H1 (cell line): ENCODE data around the gene MS4A5. TPM values are rescaled to one million over a fixed set of nuclear protein-coding genes. Genes with fewer than 3 reads are reported as not detected.

Experiments used
- TAF7 ChIP-seq: optimal IDR thresholded peaks from 2 replicates; pipeline ENCODE3; 2011; ENCODE audit warnings: low read depth, mild to moderate bottlenecking, inconsistent platforms, low read length, moderate library complexity, borderline replicate concordance
- polyA plus RNA-seq, 7 experiments: library from polyadenylated mRNA; depleted of rRNA in 3 of 7; stranded (reverse) in 5 of 7; unstranded in 2 of 7; fragments of >200 nt in 5 of 7; fragments of 200-250 nt in 2 of 7; gene quantifications; 1 replicate in 5 of 7; 2 replicates in 1 of 7; 4 replicates in 1 of 7; pipeline versions ENCODE4 v1.2.1 to v1.2.3, GENCODE V29; 2011 to 2013; ENCODE audit warnings: missing spikeins in 2 of 7, mixed read lengths in 2 of 7
- total RNA-seq: library from RNA; stranded (reverse); fragmentation: NEBNext Ultra II Directional; extraction: Animal tissue kit (Norgen Biotek cat#: 25700); gene quantifications from 2 replicates; pipeline ENCODE4 v1.2.1, GENCODE V29; 2021

Gene MS4A5
- total and polyA plus RNA-seq, 2 of the 8 experiments (the other 6 are each of a cell fraction or from before 2014, with no cell fraction given): not detected

DNA sequence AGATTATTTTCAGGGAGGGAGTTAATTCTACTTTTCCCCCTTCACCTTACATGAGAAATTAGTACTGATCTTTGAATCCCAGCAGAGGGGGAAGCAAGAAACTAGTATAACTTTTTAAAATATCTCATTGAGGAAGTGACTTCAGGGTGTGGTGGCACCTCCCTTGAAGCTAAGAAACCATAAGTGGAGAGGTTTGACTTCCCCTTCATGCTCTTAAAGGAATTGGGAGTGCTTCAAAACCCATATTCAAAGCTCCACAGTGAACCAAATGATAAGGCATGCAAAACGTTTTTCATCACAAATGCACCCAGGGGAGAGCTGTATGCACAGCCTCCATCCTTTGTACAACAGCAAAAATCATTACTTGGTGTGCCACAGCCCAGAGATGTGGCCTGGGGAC, 32.6 kb upstream of the MS4A5 start (continued):
- TF ChIP-seq TAF7: no peak
